Lower leg skin (tissue), 3 donors: Measurements from ENCODE around the gene SEMA3A.

Experiments used
- POLR2A ChIP-seq, 2 donors: fragments of 450-650 bp; IDR thresholded peaks; one replicate each; pipeline ENCODE4 v1.6.1; 2016 to 2017; ENCODE audit warnings: antibody characterized with exemption in 2 of 2, mild to moderate bottlenecking in 1 of 2, moderate library complexity in 1 of 2
- TF ChIP-seq, protein P1 (sequence below), 3 donors: fragments of 450-650 bp; IDR thresholded peaks; one replicate each; pipeline ENCODE4 v1.5.1; 2016; ENCODE audit warnings: antibody characterized with exemption in 3 of 3, mild to moderate bottlenecking in 3 of 3, moderate library complexity in 2 of 3

DNA sequence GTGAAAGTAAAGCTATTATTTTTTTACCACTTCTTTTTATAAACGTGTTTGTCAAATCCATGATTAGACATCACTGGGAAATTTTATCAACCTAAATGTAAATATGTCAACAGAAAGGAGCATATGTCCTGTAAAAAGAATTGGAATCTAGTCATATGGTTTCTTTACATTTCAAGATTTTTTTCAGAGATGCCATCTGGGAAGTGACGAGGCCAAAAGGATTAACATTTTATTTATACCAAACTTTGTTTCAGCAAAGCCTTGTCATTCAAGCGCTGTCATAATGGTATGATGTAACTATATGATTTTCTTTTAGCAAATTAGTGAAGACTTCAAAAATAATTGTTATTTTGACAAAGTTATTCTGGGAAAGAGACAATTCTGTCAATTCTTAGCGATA, 117.3 kb downstream of the SEMA3A start:
- TF ChIP-seq POLR2A (IDR thresholded peaks at IDR 0.05): no peak
- TF ChIP-seq, protein P1, sequence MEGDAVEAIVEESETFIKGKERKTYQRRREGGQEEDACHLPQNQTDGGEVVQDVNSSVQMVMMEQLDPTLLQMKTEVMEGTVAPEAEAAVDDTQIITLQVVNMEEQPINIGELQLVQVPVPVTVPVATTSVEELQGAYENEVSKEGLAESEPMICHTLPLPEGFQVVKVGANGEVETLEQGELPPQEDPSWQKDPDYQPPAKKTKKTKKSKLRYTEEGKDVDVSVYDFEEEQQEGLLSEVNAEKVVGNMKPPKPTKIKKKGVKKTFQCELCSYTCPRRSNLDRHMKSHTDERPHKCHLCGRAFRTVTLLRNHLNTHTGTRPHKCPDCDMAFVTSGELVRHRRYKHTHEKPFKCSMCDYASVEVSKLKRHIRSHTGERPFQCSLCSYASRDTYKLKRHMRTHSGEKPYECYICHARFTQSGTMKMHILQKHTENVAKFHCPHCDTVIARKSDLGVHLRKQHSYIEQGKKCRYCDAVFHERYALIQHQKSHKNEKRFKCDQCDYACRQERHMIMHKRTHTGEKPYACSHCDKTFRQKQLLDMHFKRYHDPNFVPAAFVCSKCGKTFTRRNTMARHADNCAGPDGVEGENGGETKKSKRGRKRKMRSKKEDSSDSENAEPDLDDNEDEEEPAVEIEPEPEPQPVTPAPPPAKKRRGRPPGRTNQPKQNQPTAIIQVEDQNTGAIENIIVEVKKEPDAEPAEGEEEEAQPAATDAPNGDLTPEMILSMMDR (IDR thresholded peaks at IDR 0.05): no peak
